GM19397 (cell line): ENCODE data around the gene ASAP3.
A peak's percentile ranks its signal among the peaks of the same experiment; 100 is the strongest.

Experiments used
- ATAC-seq: cut with Tn5 transposase; IDR thresholded peaks from one replicate; pipeline ENCODE4 v1.9.1; 2021; ENCODE audit warnings: mild to moderate bottlenecking, moderate library complexity; ENCODE audit not compliant: unreplicated experiment

The ASAP3 gene

DNA sequence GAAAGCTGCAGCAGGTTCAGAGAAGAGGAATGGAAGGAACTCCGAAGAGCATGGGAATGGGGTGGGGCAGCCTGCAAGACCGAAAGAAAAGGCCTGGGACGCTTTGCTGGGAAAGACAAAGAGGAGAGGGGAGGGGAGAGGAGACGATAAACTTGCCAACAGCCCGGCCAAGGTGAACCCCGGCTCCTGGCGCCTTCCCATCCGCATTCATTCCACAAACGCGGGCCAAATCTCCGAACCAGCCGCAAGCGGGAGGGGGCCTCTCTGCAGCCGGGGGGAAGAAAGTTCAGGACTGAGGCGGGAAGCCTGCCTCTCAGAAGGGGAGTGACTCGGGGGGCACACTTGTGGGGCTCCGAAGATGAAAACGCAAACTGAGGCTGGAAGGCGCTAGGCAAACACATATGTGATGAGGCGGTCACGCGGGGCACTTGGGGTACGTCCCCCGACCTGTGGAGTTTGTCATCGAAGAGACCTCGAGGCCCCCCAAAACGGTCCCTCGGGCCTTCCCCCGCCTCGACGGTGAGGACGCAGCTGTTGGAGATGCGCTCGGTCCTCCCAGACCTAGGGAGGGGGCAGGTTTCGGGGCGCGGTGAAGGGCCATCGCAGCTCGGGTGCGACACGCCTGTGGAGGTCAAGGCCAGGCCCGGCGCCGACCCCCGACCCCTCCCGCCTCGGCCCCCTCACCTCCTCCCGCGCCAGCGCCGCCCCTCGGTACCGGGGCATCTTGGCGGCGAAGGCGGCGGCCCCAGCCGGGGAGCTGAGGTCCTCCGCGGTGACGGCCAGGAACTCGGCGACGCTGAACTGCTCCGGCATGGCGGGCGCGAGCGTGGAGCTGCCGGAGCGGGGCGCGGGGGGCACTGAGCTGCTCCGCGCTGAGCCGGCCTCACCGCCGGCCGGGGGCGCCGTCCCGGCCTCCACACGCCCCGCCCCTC lies at the start of gene ASAP3:
ASAP3 (minus strand) TSS at position 859 of the 932 bp plus-strand sequence; CDS start at position 813, 46 bp downstream.
- peak; percentile 8 for ATAC-seq

- ATAC-seq, result no peak
Measured at GRCh38 chr1:23533246-23534023, 49.5 kb upstream of the ASAP3 start.

DNA sequence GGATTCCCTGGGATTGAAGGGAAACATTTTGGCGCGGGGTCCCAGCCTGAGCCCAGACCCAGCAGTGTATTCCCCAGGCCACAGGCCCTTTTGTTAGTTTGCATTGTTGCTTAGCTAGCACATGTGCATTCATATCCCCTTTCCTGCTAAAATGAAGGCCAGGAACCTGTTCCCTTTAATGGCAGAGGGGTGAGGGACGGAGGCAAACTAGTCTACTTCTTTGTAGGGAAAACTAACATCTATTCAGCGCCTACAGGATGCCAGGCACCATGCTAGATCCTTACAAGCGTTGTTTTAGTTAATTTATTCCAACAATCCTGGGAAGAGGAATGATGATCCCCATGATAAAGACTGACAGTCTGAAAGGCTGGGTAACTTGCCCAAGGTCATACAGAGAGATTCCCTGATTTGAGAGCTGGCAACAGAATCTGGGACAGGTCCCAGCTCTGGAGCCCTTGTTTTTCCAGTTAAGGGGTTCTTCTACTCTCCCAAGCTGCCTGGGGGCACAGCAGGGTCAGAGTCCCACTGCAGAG lies 47.6 kb upstream of the ASAP3 start:
- no peak for ATAC-seq

GRCh38 chr1:23530747-23531561 lies 47.0 kb upstream of the ASAP3 start, which contains the start of gene E2F2:
TSS of gene E2F2 (minus strand) at chr1:23531233. CDS start at chr1:23530793, 440 bp downstream.
- peak; percentile 50 for ATAC-seq

DNA sequence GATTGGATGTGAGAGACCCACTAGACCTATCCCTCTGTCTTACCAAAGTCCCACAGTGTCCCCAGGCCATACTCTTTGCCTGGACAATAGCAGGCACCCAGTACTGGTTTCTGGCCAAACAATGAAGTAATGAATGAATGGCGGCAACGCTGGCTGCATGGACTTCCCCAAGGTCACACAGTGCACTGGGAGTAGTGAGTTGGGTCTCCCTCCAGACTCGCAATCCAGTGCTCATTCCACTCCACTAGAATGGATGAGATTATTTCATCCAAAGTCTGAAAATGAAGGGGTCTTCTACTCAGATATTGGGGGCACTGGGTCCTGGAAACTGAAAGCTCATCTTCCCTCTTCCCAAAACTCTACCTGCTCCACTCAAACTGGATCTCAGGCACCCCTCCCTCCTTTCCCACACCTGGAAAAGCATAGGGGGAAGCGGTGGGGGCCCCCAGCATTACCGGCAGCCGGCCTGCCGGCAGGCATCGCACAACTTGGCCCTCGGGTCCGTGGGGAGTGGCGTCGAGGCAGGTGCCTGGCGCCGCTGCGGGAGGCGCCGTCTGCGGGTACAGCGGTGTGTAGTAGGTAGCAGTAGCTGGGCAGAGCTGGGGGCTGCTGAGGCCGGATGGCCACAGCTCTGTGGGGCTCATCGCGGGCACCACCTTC lies 46.2 kb upstream of the ASAP3 start:
- no peak for ATAC-seq

- ATAC-seq, result no peak
Measured at GRCh38 chr1:23529146-23530086, 45.4 kb upstream of the ASAP3 start.

DNA sequence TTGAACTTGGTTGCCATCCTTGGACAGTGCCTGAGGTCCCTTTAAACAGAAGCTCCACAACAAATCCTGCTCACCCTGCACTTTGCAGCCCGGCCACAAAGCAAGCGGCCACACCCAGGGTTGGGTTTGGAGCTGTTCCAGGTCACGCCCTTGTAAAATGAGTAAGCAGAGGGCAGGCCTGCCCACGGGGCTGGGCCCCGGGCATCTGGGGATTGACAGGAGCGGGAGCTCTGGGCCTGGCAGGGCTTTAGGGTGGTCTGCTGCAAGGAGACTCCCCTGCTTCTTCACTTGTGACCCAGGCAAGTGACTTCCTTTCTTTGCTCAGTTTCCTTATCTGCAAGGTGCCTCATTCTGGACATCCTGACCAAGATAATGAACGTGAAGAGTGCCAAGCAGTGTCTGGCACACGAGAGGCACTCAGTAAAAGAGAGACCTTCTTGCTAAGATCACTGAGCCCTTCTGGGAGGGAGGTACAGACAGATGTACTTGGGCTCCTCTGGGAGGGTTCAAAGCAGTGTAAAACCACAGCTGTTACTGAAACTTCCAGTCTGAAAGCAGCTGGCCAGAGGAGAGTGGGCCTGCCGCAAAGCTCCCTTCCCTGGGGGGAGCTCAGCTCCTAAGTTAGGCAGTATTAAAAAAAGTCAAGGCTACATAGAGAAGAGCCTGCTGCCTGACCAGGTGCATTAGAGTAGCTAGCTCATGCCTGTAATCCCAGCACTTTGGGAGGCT lies 44.4 kb upstream of the ASAP3 start:
- ATAC-seq, result peak; percentile 45

GRCh38 chr1:23527900-23528249 lies 43.9 kb upstream of the ASAP3 start:
- no peak for ATAC-seq

DNA sequence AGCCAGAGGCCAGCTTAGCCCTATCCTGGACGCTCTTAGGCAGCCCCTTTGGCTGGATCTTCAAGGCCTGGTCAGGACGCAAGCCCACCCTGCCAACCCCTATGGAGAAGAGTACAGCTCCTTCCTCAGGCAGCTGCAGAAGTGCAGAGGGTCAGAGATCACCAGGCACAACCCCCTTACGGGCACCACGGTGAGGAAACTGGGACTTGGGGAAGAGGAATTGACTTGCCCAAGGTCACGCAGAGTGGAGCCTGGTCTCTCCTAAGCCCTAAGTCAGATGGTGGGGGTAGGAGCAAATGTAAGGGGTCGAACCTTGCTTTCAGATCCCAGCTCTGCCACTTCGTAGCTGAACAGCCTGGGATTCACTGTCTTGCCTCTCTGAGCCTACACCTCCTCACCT lies 43.4 kb upstream of the ASAP3 start:
- ATAC-seq, result no peak

DNA sequence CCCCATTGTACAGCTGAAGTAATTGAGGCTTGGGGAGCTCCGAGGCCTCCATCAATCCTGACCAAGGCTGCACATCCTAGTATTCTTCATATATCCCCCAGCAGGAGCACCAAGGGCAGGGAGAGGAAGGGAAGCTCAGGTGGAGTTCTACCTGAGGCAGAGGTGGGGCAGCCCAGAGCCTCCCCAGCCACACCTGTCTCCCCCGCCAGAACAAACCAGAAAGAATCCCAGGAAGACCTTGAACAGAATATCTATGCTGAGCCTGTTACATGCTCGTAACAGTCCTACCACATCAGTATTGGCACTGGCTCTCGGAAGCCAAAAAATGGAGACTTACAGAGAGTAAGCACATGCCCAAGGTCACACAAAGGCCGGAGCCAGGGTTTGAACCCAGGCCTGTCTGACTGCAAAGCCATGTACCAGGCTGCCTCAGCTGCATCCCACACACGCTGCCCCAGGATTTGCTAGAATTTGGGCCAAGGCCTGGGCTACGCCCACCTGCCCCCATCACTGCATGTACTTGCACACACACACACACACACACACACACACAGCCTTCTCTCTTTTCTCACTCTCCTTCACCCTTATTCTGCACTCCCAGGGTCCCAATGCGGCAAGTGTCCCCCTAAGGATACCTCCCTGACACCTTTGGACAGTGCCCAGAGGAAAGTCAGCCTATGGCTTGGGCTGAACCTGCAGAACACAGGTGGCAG lies 42.5 kb upstream of the ASAP3 start:
- ATAC-seq, result no peak

DNA sequence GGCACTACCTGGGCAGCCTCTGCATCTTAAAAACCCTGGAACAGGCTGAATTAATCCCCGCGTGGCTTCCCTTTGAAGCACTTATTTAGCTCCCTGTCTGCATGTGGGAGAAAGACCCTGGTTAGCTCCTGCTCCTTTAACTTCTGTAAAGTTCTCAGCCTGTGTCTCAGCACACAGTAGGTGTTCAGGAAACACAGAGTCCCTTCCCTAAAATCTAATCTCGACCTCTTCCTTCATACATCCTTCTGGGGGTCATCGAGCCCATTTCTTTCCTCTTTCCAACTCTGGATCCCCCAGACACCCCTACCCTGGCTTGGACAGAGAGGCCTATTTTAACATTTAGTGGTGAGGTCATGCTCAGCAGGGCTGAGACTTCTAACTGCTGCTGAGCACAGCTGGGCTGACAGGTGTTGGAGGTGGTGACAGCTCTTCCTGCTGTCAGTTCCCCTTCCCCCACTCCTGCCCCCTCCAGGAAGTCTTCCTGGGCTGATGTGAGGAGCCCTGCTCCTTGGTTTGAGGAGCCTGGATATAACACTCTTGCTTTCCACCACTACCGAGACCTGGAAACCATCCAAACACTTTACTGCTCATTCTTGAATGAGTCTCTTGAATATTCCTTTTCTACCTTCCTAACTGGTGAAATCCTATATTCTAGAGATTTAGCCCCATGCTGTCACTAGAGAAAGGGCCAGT lies 41.7 kb upstream of the ASAP3 start:
- no peak for ATAC-seq

- ATAC-seq, result no peak
Measured at GRCh38 chr1:23524716-23525401, 40.9 kb upstream of the ASAP3 start.

DNA sequence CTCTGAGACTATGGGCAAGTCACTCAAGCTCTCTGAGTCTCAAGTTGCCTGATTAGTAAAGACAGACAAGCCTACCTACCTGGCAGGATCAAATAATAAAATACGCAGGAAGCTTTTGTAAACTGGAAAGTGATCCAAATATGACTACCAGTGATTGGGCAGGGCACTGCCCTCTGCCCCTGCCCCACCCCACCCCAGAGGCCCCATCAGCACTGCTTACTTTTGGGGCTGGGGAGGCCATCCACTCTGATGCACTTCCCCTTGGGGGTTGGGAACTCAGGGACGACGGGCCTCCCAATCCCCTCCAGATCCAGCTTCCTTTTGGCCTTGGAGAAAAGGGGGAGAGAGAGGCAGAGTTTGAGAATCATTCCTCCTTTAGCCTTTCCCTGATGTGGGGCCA lies 40.2 kb upstream of the ASAP3 start:
- no peak for ATAC-seq

GRCh38 chr1:23522244-23522982 lies 38.4 kb upstream of the ASAP3 start:
- no peak for ATAC-seq

- no peak for ATAC-seq
Measured at GRCh38 chr1:23521588-23521987, 37.6 kb upstream of the ASAP3 start.

- ATAC-seq, result no peak
Measured at GRCh38 chr1:23517581-23517980, 33.6 kb upstream of the ASAP3 start.
